CD4-positive, alpha-beta T cell (primary cell): ENCODE data around the gene ARHGEF37. TPM values are rescaled to one million over a fixed set of nuclear protein-coding genes. Genes with fewer than 3 reads are reported as not detected.

Experiments
- ATAC-seq: fragments of 200-7000 bp; cut with Tn5 transposase; one replicate; pipeline ENCODE4 v1.10.0; 2022; ENCODE audit warnings: mild to moderate bottlenecking; ENCODE audit not compliant: poor library complexity
- CTCF ChIA-PET: fragments of 350-600 bp; sonication (Branson Sonifier 250); formaldehyde crosslinking; loops from one replicate; lab custom pipeline; 2021; ENCODE audit warnings: antibody characterized with exemption, inconsistent platforms; lab: Charles Lee
- POLR2A ChIA-PET: fragments of 350-600 bp; sonication (Branson Sonifier 250); formaldehyde crosslinking; loops from one replicate; lab custom pipeline; 2021; ENCODE audit warnings: antibody characterized with exemption, inconsistent platforms; lab: Charles Lee
- DNase-seq, 14 experiments: peaks; one replicate each; pipeline ENCODE4 v3.0.0-alpha.2; 2013 to 2020; ENCODE audit warnings: mixed read lengths in 2 of 14
- H3K27ac ChIP-seq, 2 donors: one replicate each; pipeline versions ENCODE4 v1.5.1 to v1.7.0; 2013; ENCODE audit warnings: low read length in 2 of 2, low read depth in 1 of 2, mild to moderate bottlenecking in 1 of 2
- H3K27me3 ChIP-seq, 2 experiments: 1 replicate in 1 of 2; 2 replicates in 1 of 2; pipeline versions ENCODE4 v1.6.1 to v1.7.0; 2013; ENCODE audit warnings: low read length in 2 of 2, control low read depth in 1 of 2, mild to moderate bottlenecking in 1 of 2, moderate library complexity in 1 of 2; ENCODE audit not compliant: insufficient read depth in 2 of 2, control insufficient read depth in 1 of 2
- H3K36me3 ChIP-seq: one replicate; pipeline ENCODE4 v1.6.1; 2013; ENCODE audit warnings: low read length, control low read depth; ENCODE audit not compliant: insufficient read depth
- H3K4me1 ChIP-seq: one replicate; pipeline ENCODE4 v1.6.1; 2013; ENCODE audit warnings: low read length, control low read depth; ENCODE audit not compliant: insufficient read depth
- H3K4me3 ChIP-seq: one replicate; pipeline ENCODE4 v1.5.1; 2013; ENCODE audit warnings: mild to moderate bottlenecking, low read length, moderate library complexity
- H3K9me3 ChIP-seq, 2 experiments: 1 replicate in 1 of 2; 2 replicates in 1 of 2; pipeline versions ENCODE4 v1.6.1 to v1.7.0; 2013; ENCODE audit warnings: low read length in 2 of 2, mild to moderate bottlenecking in 2 of 2, control low read depth in 1 of 2, moderate library complexity in 1 of 2; ENCODE audit not compliant: control insufficient read depth in 1 of 2, insufficient read depth in 1 of 2
- H3K27ac Mint-ChIP-seq: one replicate; pipeline ENCODE4 v1.8.0; 2020; ENCODE audit warnings: mixed read lengths
- H3K27me3 Mint-ChIP-seq: one replicate; pipeline ENCODE4 v1.8.0; 2021; ENCODE audit warnings: mixed read lengths
- H3K36me3 Mint-ChIP-seq: one replicate; pipeline ENCODE4 v1.8.0; 2021; ENCODE audit warnings: low read depth, mixed read lengths
- H3K4me1 Mint-ChIP-seq: one replicate; pipeline ENCODE4 v1.8.0; 2021; ENCODE audit warnings: low read depth, mixed read lengths
- H3K4me3 Mint-ChIP-seq: one replicate; pipeline ENCODE4 v1.8.0; 2020; ENCODE audit warnings: mild to moderate bottlenecking, mixed read lengths
- H3K9me3 Mint-ChIP-seq: one replicate; pipeline ENCODE4 v1.8.0; 2020; ENCODE audit warnings: mixed read lengths
- intact Hi-C, 2 experiments: fragments of 100-400 bp; cut with DNase I in 1 of 2; cut with micrococcal nuclease in 1 of 2; formaldehyde crosslinking; loops; one replicate each; pipeline versions ENCODE4 v1.15.1 to v1.9.0; 2023 to 2025; cut with DNase I, micrococcal nuclease
- total RNA-seq, 174 experiments: library from RNA in 2 of 174; stranded (reverse) in 2 of 174; gene quantifications; one replicate each; pipeline ENCODE4 v1.2.3 and lab custom pipeline; 2021 to 2026
- TF ChIP-seq, protein P1 (sequence below): fragments of 200-600 bp; IDR thresholded peaks from one replicate; pipeline ENCODE4 v1.8.0; 2022; ENCODE audit warnings: antibody characterized with exemption, mild to moderate bottlenecking

The ARHGEF37 gene
- total RNA-seq, 2 experiments from 2014 or later = 0.41 TPM; not detected in 1

DNA sequence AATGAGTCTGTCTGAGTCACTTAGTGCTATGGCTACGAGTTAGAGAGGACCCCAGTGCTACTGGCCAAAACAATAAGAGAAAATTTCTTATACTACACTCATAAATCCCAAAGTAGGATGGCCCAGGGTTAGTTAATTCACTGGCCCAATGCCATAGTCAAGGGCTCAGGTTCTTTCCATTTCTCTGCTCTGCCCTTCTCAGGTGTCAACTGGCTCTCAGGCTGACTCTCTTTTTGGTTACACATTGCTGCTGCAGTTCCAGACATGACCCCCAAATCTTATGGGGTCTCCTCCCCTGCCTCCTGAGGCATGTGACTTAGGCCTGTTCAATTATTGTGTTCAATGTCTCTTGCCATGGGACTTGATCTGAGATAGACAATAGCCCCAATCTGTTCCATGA, 70.4 kb downstream of the ARHGEF37 start:
- no peak overlapping the region for H3K4me3 Mint-ChIP-seq
- Histone ChIP-seq H3K4me3 (no peak overlapping the region), H3K36me3 (no peaks in the 10 kb centered on the region), H3K27me3 (no peaks in the 10 kb centered on the region), H3K27ac (no peak overlapping the region), H3K4me1 (no peaks in the 10 kb centered on the region), H3K9me3 (peaks cover 2 to 5% of the 10 kb centered on the region in 2 experiments)
- no peaks in the 10 kb centered on the region for H3K27me3 Mint-ChIP-seq
- DNase-seq (peak in 1 of 14 experiments; percentile 32), ATAC-seq (peak; percentile 41)
- no peak overlapping the region for H3K27ac Mint-ChIP-seq
- CTCF ChIA-PET = no interaction called here
- POLR2A ChIA-PET = interaction anchor here (1.6 to 1.9 kb wide), 2 partner anchors 78 to 80 kb away, joined by 4 to 5 read pairs; partner anchors contain the start of gene PPARGC1B
- H3K4me1 Mint-ChIP-seq = peaks cover 9% of the 10 kb centered on the region
- H3K36me3 Mint-ChIP-seq = no peaks in the 10 kb centered on the region
- intact Hi-C loops = no loop called here
- TF ChIP-seq, protein P1, sequence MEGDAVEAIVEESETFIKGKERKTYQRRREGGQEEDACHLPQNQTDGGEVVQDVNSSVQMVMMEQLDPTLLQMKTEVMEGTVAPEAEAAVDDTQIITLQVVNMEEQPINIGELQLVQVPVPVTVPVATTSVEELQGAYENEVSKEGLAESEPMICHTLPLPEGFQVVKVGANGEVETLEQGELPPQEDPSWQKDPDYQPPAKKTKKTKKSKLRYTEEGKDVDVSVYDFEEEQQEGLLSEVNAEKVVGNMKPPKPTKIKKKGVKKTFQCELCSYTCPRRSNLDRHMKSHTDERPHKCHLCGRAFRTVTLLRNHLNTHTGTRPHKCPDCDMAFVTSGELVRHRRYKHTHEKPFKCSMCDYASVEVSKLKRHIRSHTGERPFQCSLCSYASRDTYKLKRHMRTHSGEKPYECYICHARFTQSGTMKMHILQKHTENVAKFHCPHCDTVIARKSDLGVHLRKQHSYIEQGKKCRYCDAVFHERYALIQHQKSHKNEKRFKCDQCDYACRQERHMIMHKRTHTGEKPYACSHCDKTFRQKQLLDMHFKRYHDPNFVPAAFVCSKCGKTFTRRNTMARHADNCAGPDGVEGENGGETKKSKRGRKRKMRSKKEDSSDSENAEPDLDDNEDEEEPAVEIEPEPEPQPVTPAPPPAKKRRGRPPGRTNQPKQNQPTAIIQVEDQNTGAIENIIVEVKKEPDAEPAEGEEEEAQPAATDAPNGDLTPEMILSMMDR = no peak
- peaks cover 3% of the 10 kb centered on the region for H3K9me3 Mint-ChIP-seq

DNA sequence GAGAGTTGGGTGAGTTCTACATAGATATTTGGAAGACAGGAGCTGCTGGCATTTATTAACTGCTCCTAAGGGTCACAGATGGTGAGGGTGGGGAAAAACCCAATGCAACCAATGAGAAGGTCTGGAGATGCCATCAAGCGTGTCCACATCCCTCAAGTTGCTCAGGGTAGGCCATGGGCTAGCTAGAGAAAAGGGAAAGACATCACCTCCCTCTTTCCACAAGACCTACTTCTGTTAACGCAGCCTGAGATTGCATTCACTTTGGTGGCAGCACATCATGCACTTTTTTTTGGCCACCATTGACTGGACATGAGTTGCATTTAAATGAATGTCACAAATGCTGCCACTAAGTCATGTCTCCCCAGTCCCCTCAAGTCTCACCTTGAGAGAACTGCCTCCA, 71.4 kb downstream of the ARHGEF37 start:
- H3K27ac Mint-ChIP-seq = no peak overlapping the region
- no peaks in the 10 kb centered on the region for H3K27me3 Mint-ChIP-seq
- no peak overlapping the region for H3K27ac ChIP-seq
- no peak overlapping the region for H3K4me3 ChIP-seq
- TF ChIP-seq, protein P1 = no peak
- no peaks in the 10 kb centered on the region for H3K36me3 ChIP-seq
- ATAC-seq = no peak
- POLR2A ChIA-PET = interaction anchor here (0.5 to 1.9 kb wide), 4 partner anchors 77 to 309 kb away, joined by 3 to 5 read pairs (median 4); partner anchors contain the start of gene PPARGC1B
- H3K36me3 Mint-ChIP-seq = no peaks in the 10 kb centered on the region
- intact Hi-C loops = no loop called here
- DNase-seq = no peak
- CTCF ChIA-PET = no interaction called here
- no peak overlapping the region for H3K4me3 Mint-ChIP-seq
- no peaks in the 10 kb centered on the region for H3K4me1 ChIP-seq
- H3K9me3 ChIP-seq = peaks cover 5 to 6% of the 10 kb centered on the region in 2 experiments
- H3K4me1 Mint-ChIP-seq = peaks cover 5% of the 10 kb centered on the region
- peaks cover 3% of the 10 kb centered on the region for H3K9me3 Mint-ChIP-seq
- peaks cover 0 to 5% of the 10 kb centered on the region in 2 experiments for H3K27me3 ChIP-seq

DNA sequence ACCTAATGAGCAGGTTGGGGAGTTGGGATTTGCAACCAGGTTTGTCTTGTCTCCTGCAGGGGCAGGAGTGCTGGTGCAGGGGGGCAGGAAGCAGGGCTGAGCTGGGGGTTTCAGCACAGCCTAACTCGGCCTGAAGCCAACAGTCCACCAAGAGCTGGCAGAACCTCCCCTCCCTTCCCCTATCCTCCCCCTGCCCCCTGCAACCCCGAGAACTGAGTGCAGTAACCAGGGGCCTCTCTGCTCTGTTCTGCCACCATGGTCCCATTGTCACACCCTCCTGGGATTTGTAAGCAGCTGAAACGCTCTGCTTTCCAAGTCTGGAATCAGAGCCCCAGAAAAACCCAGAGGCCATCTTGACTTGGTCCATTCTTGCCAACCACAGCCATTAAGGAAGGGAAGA, 72.9 kb downstream of the ARHGEF37 start:
- TF ChIP-seq, protein P1 = no peak
- DNase-seq (no peak), ATAC-seq (no peak)
- Mint-ChIP-seq H3K36me3 (no peaks in the 10 kb centered on the region), H3K27ac (no peak overlapping the region), H3K4me1 (no peaks in the 10 kb centered on the region), H3K27me3 (peaks cover 6% of the 10 kb centered on the region), H3K4me3 (no peak overlapping the region), H3K9me3 (no peaks in the 10 kb centered on the region)
- ChIA-PET CTCF (no interaction called here), POLR2A (no interaction called here)
- Histone ChIP-seq H3K27me3 (peaks cover 0 to 8% of the 10 kb centered on the region in 2 experiments), H3K27ac (no peak overlapping the region), H3K36me3 (no peaks in the 10 kb centered on the region), H3K4me3 (no peak overlapping the region), H3K9me3 (peaks cover 5 to 6% of the 10 kb centered on the region in 2 experiments), H3K4me1 (no peaks in the 10 kb centered on the region)
- intact Hi-C loops = no loop called here
